Measurements from ENCODE around the gene LENEP.
A peak's percentile ranks its signal among the peaks of the same experiment; 100 is the strongest.

LENEP gene

DNA sequence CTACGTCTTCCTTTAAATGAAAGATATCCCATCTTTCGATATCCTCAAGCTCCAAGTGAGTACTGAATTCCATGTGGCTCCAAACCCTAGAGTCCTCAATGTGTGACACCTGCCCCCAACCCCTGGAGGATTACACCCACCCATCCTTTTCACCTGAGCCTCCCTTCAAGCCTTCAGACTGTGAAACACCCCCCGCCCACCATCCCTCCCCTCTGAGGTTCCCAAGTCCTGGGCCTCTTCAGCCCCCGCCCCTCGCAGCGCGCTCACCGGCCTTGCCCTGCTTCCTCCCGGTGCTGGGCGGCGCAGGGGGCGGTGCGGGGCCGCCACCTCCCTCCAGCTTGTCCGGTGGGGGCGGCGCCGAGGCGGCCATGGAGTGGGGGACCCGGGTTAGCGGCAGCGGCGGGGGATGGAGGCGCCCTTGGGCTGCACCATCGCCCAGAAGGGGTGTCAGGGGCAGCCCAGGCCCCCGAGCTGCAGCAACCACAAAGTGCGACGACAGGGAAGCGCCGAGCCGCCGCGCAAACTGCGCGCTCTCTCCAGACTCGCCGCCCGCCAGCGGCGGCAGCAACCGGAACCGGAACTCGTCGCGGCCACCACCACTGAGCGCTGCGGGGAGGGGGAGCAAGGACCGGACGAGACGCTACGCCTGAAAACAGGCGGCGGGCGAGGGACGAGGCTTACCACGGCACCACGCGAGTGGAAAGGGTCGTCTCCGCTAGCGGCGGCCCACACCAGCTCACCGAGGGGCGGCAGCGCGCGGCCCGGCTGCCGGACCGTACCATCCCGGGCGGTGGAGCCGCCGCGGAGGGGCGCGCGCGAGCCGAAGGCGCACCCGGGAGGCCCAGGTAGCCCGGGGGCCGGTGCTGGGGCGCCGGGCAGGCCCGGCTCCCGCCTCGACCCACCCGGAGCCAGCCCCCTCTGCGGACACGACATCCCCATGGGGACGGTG lies 31.9 kb upstream of the LENEP start, which contains the start of gene PYGO2:
TSS of gene PYGO2 (minus strand) at position 576 of the 949 bp plus-strand sequence. CDS start at position 370, 206 bp downstream.
- peak; percentile 83 for DNase-seq

DNA sequence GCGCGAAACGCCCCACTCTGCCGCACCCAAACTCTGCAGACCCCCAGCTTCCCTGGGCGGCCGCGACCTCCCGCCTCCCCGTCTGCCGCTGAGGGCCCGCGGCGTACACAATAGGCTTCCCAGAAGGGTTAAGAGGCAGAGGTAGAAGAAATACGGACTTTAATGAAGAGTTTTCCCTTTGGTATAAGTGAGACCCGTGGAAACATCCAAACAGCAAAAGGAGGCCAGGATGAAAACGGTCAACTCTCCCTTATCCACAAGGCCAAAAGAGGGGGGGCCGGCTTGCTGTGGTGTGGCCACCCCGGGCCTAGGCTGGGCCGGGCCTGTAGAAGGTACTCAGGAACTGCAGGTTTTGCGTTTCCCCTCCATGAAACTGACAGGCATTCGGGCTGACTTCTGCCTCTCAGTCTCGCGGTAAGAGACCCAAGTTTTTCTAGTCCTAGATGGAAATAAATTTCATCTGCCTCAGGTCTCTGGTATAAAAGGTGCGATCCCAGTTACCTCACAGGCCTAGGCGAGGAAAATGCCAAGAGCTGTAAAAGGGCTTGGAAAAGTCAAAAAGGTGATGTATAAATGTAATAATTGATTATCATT lies 31.1 kb upstream of the LENEP start:
- no peak for DNase-seq

DNA sequence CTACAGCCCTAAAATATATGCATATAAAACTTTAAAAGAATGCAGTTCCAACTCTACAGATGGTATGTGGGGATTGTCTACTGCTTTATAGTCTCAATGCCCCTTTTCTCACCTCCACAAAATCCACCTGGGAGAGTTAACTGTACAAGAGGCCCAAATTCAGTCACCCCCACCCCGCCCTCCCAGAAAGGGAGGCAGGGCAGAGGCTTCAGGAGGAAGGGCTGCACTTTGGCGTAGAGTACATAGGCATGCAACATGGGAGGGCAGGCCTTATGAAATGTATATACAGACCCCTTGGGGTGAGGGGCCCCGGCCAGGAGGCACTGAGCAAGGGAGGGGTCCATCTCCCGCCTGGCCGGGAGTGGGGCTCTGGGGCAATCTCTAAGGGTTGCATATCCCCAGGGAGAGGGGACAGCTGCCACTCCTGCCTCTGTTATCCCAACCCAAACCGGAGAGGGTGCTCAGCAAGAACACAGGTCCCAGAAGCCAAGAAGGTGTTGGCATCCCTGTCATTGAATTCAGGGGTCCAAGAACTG lies 30.5 kb upstream of the LENEP start:
- no peak for DNase-seq

DNA sequence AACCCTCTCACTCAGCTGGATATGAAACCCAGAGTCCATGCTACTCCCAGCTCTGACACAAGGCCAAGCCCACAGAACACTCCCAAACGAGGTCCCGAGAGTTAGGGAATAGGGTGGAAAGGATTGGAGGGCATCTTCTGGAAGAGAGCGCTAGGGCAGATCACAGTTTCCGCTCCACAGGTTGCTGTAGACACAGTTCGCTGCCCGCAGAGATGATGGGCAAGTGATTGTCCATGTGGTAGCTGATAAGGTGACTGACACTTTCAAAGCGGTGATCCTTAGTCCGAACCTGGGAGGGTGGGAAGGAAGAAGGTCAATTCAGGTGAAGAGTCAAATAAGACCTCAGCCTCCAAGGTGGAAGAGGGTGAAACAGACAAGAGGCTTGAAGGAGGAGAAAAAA lies 29.7 kb upstream of the LENEP start:
- no peak for DNase-seq

DNA sequence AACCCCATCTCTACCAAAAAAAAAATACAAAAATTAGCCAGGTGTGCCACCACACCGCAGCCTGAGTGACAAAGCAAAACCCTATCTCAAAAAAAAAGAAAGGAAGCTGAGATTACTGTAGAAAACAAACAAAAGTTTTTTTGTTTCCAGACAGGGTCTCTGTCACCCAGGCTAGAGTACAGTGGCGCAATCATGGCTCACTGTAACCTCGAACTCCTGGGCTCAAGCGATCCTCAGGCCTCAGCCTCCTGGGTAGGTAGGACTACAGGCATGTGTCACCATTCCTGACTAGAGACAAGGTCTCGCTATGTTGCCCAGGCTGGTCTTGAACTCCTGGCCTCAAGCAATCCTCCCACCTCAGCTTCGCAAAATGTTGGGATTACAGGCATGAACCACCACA lies 29.0 kb upstream of the LENEP start:
- no peak for DNase-seq

DNA sequence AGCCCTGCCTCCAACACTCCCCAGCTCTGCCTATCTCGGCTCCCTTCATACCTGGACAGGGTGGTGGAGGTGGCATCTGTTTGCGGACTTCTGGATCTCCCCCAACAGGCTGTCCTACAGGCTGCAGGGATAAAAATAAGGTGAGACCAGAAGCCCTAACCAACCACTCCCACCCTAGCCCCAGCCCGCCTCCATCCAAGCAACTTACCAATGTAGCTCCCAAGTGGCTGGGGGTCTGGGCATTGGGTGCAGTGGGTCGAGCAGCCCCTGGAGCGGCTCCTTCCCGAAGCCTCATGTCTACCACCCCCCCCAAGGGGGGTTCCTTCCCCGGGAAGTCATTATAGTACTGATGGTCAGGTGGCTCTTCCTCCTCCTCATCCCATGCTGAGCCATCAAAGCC lies 27.3 kb upstream of the LENEP start:
- no peak for DNase-seq

DNA sequence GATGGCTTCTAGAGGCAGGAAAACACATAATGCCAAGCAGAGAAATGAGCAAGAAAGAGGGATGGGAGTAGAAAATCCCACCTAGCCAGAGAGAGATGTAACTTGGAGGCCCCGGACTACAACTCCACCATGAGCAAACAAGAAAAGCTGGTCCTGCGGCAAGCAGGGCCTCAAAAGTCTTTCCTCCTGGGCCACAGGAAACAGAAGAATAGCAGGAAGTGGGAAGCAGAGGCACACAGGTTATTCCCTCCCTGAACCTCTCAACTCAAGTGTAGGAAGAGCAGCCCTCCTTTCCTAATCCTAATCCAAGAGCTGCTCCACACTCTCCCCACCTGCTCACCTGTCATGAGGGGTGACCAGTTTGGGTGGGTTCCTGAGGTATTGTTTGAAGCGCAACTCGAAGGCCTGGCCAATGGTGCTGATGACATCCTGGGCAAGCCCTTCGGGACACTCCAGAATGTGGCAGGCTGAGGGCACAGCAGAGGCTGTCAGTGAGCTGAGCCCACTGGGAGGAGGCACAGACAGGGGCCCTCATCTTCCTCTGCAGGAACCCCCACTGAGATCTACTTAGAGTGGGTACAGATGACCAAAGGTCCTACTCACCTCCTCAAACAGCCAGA lies 25.9 kb upstream of the LENEP start:
- DNase-seq: no peak

DNA sequence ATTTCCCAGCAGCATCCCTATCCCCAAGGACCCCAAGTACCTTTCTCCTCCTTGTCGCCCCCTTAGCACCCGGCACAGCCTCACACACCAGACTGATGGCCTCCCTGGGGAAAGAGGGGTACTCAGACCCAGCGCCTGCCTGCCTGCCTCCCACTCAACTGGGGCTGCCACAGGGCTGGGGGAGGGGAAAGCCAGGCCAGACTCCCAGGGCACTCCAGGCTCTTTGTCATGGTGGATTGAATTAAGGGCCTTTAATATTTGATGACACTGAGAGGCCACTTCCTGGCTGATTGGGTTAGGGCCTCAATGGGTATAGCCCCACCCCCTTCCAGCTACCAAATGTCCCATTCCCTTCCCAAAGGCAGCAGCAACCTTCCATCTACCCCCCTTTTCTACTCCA lies 24.7 kb upstream of the LENEP start:
- no peak for DNase-seq

DNA sequence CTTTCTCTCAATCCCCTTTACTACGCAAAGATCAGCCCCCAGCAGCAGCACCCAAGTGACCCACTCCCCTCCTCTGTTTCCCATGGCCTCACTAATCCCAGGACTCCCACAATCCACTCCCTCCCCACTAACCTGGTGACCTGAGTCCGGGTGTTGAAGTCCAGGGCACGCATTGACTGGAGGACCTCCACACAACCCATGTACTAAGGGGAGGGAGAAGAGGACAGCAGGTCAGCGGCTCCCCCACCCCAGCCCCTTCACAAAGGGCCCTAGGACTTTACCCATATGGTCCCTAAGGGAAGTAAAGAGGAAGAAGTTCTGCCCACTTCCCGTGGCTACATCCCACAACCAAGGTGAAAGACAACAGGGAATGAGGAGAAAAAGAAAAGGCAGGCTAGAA lies 24.1 kb upstream of the LENEP start:
- DNase-seq: no peak

DNA sequence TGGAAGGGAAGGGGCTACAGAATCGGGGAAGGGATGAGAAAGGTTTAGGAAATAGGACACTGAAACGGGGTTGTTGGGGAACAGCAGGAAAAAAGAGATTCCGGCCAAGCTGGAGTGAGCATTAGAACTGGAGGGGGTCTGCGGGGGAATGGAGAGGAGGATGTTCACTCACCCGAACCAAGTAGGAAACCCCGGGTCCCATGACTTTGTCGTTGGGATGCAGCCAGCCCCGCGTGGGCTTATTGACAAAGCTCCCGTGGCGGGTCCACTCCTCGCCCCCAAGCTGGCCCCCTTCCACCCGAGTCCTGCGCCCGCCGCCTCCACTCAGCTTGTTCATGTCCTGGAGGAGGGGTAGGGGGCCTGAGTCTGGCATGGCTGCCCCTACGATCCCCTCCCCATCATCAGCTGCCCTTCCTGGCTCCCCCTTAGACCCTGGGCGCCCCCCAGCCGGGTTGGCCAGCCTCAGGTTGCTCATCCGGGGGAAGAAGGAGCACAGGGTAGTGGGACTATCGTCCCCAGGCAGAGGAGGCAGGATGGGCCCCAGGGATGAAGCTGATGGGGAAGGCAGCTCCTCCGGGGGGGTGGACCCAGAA lies 23.4 kb upstream of the LENEP start:
- DNase-seq: no peak

DNA sequence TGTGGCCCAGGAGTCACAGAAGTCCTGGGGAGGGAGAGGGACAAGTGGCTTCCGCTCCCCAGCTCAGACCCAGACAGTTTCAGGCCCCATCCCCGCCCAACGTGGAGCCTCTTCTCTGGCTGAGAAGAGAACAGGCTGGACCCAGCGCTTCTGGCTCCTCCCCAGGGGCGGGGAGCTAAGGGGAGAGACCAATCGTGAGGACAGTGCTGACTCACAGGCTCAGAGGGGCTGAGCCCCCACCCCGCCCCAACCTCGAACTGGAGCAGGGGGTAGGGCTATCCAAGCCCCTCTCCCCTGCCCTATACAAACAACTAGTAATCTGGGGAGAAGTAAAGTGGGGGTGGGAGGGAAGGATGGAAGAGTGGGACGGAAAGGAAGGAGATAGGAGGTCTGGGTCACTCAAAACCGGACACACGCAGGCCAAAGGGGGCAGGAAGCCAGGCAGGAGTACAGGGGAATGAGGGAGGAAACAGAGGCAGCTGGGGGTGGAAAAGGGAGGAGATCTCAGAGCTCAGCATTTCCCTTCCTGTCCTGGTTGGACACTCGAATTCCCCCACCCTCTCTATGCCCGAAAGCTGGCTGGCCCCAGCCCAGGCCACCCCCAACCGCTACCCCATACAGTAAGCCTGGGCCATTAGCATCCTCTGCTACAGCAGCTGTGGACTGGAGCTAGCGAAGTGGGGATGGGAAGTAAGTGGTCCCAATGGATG lies 22.6 kb upstream of the LENEP start, which contains the start of gene SHC1:
TSS of gene SHC1 (minus strand) at position 117 of the 710 bp plus-strand sequence. CDS start 221 bp downstream, outside the sequence.
- DNase-seq: peak; percentile 59

DNA sequence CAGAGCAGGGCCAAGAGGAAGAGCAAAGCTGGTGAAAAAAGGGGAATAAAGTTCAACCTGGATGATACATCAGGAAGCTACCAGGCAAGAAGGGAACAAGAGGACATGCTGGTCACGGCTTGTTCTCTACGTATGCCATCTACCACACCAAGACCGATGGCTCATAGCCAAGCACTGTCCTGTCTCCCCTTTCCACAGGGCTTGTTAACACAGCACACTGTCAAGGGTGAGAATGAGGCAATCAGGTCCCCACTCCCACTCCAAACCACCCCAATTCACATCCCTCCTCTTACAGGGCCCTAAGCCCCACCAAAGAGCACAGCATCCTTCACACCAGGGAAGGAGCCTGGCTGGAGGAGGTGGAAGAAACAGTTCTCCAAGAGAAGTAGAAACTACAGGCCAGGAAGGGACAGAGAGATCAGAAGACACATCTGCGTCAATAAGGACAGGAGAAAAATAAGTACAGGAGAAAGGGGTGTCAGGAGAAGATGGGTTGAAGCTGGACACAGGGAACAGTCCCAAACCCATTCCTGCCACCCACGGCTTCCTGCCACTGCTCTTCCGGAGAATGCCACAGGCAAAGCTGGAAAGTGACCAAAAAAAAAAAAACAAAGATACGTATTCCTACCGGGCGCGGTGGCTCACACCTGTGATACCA lies 21.9 kb upstream of the LENEP start:
- DNase-seq: no peak

DNA sequence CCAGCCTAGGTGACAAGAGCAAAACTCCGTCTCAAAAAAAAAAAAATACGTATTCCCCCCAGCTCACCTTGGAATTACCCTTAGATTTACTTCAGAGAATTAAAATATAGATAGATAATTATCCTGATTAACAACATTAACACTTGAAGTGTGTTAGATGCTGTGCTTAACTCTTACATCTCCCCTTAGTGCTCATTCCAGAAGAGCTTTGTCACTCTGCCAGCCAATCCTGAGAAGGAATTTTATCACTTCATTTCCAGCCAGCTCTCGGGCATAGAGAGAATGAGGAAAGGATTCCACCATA lies 21.2 kb upstream of the LENEP start:
- no peak for DNase-seq

DNA sequence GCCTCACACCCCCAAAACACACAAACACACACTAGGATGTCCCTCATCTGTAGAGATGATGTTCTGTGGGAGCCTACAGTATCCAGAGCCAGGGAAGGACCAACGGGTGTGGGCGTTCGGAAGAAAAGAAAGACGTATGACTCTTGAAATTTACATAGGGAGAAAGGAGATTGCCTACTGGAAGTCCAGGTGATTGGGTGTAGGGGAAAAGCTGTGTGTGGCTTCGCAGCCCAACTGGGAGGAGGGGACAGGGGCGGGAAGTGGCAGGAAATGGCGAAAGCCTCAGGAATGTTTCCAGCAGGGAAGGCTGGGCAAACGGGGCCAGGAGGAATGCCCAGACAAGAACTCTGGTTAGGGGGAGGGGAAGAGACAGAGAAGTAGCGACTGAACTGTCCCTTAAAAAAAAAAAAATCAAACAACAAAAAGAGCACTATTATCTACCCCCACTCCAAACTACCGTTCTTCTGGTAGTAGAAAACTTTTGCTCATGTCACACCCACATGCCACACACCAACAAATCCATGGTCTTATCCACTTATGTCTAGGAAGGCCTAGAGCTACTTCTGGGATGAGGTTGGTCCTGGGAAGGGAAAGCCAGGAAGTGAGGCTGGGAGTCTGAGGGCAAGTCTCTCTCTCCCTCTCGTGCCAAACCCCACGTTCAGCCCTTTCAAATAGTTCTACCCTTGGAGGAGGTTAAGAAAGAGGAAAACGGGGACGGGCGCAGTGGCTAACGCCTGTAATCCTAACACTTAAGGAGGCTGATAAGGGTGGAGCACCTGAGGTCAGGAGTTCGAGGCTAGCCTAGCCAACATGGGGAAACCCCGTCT lies 20.7 kb upstream of the LENEP start:
- no peak for DNase-seq

DNA sequence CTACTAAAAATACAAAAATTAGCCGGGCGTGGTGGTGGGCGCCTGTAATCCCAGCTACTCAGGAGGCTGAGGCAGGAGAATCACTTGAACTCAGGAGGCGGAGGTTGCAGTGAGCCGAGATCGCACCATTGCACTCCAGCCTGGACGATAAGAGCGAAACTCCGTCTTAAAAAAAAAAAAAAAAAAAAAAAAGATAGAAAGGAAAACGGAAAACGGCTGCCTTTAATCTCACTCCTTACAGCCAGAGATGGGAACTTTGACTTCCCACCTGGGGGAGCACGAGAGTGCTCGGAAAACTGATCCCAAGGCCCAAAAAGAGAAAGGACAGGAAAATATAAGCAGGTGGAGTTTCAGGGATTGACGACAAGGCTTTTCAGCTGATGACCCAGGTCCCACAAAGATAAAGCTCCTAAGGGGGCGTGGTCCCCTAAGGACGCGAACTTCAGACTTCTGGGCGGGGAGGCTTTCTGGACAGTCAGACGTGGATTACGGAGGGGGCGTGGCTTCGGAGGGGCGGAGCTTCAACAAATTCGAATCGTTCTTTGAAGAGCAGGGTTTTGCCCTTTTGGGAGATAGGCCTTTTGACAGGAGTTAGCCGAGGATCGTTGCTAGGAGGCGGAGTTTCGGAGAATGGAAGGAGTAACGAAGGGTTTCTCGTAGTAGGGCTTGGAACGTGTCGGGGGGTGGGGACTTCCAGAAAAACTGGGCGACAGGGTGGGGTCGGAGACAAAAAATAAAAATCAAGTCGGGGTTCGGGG lies 19.9 kb upstream of the LENEP start:
- DNase-seq: peak; percentile 92

DNA sequence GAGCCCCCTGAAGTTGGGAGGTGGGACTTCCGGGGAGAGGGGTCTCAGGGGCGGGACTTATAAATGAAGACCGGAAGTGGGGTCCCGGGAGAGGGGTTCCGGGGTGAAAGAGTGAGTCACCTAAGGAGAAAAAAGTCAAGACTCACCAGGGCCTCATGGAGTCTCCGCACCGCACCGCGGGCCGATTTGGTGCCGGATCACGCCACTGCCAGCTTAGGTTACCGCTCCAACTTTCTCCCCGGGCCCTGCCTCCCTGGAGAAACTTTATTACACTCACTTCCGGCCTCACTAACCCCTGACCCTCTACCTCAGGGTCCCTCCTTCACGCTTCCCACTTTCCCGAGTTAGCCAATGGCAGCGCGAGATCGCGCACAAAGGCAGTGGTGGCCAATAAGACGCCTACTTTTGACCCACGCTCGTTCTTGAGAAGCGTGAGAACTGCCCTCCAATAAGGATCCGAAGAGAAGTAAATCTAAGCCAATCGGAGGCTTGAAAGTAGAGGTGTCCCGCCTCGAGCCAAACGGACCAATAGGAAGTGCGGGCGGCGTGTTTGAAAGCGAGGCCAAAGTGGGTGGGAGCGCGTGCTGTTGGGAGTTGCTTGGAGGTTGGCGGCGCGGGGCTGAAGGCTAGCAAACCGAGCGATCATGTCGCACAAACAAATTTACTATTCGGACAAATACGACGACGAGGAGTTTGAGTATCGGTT lies 19.1 kb upstream of the LENEP start, which contains the start of gene CKS1B:
TSS of gene CKS1B (plus strand) at position 580 of the 706 bp plus-strand sequence. CDS start at position 645, 65 bp downstream.
- peak; percentile 93 for DNase-seq

DNA sequence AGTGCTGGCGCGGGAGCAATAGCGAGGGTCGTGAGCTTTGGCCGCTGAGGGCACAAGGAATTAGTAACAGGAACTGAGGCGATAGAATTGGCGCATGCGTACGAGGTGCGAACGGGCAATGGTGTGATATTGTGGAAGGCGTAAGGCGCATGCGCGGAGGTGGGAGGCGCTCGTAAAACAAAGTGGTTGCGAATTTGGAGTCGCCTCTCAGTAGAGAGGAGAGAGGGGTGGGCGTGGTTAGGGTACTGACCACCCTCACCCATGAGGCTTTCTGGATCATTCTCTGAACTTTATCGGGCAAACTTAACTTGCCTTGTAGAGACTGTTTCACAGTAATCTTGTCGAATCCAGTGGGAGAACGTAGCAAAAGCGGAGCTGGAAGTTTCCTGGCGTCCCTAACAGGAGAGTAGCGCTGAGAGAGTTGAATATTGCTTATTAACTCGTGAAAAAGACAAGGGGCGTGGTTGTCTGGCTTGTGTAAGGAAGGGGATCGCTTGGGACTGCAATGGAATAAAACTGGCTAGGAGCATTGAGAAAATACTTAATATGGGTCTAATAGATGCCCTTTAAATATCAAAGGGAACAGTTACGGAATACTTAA lies 18.5 kb upstream of the LENEP start:
- DNase-seq: peak; percentile 92

DNA sequence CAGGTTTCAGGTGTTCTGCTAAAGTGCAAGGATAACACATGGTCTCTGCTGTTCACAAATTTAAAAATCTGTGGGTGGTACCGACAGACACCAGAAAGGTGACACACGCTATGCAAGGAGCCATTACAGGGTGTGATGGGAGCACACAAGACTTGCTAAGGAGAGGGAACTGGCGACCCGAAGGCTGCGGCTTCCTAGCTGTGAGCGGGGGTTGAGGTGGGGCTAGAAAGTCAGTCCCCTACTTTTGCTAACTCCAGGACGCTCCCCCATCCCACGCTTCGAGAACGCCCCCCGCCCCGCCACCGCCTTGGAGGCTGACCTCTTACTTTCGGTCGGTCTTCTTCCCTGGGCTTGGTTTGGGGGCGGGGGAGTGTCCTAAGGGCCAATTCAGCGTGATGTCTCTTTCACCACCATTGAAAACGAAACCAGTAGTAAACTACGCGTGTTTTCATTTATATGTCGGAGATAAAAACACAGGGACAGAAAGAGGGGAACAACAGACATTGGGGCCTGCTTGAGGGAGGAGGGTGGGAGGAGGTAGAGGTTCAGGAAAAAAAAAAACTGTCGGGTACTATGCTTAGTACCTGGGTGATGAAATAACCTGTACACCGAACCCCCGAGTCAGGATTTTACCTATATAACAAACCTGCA lies 17.9 kb upstream of the LENEP start:
- DNase-seq: peak; percentile 63
